Inflammatory macrophage (primary cell): ENCODE measurements around the gene GNG13.
"Not testable (repeated sequence)": the region's sequence is repeated elsewhere in the genome, so short reads cannot be mapped to it uniquely, and the experiment has no call there.

Source experiments
- DNase-seq, 2 donors: peaks; one replicate each; pipeline ENCODE4 v3.0.0-alpha.2; 2020 to 2022

GNG13 gene

DNA sequence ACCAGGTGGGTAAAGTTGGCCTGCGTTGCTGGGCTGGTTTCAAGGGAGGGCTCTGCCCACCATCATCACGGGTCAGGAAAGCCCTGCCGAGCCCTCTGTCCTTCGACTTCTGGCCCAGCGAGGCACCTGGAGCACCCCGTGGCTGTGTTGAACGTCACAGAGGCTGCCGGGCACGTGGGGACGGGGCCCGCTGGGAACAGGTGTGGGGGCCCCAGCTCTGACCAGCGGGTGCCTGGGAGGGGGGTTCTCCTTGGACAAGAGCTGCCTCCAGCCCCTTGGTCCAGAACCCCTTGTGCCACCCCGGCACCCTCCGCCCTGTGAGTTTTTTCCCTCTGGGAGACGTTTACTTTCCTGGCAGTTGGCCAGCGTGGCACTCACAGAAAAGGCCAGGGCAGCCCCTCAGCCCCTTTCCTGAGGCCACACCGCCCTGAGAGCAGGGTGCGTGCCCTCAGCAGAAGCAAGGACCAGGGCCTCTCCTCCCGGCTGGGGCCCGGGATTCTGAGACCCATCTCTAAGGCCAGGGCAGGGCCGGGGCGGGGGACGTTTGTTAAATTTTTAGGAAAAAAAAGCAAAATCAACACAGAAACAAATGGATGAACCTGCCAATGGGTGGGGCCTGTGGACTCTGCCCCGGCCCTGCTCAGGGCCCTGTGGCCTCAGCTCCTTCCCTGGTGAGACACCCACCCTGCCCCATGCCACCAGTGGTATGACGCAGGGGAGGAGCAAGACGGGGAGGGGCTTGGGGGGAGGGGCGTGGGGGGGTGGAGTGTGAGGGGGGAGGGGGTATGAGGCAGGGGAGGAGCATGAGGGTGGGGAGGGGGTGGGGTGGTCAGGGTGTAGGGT, 31.3 kb upstream of the GNG13 start:
- DNase-seq, result no peak

GRCh38 chr16:830871-831570, 30.5 kb upstream of the GNG13 start:
- DNase-seq, result no peak

GRCh38 chr16:830107-830870, 29.8 kb upstream of the GNG13 start:
- no peak for DNase-seq

GRCh38 chr16:828891-829290, 28.4 kb upstream of the GNG13 start:
- DNase-seq, result no peak

DNA sequence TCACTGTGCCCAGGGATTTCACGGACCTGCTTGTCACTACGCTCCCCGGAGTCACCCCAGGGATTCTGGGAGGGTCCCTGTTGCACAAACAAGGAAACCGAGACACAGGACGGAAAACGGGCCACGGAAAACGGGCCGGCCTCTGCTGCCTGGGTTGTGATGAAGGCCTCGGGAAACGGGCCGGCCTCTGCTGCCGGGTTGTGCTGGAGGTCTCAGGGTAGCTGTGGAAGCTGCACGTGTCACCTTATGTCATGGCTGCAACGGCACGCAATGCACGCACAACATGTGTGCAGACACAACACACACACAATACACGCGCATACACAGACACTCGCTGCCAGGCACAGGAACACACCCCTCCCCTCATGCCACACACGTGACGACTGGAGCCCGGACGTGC, 27.0 kb upstream of the GNG13 start:
- no peak for DNase-seq

GRCh38 chr16:825341-826061, 25.0 kb upstream of the GNG13 start:
- DNase-seq, result no peak

- DNase-seq, result no peak
Measured at GRCh38 chr16:824601-825000, 24.1 kb upstream of the GNG13 start.

- no peak for DNase-seq
Measured at GRCh38 chr16:824194-824593, 23.7 kb upstream of the GNG13 start.

DNA sequence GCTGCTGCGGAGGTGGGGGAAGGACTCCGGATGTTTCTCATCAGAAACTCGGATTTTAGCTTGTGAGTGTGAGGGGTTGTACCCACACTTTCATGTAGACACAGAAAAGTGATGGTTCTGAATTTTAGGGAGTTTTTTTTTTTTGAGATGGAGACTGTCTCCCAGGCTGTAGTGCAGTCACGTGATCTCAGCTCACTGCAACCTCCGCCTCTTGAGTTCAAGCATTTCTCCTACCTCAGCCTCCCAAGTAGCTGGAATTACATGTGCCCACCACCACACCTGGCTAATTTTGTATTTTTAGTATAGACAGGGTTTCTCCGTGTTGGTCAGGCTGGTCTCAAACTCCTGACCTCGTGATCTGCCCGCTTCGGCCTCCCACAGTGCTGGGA, 22.4 kb upstream of the GNG13 start:
- no peak for DNase-seq

GRCh38 chr16:822174-822908, 21.8 kb upstream of the GNG13 start:
- DNase-seq, result no peak

- no peak for DNase-seq
Measured at GRCh38 chr16:821751-822150, 21.2 kb upstream of the GNG13 start.

GRCh38 chr16:820748-821147, 20.2 kb upstream of the GNG13 start:
- no peak for DNase-seq

GRCh38 chr16:820044-820408, 19.5 kb upstream of the GNG13 start:
- DNase-seq, result not testable (repeated sequence)

GRCh38 chr16:819336-820043, 19.0 kb upstream of the GNG13 start:
- no peak for DNase-seq

- no peak for DNase-seq
Measured at GRCh38 chr16:818592-818991, 18.1 kb upstream of the GNG13 start.

GRCh38 chr16:818132-818531, 17.6 kb upstream of the GNG13 start:
- DNase-seq, result no peak

DNA sequence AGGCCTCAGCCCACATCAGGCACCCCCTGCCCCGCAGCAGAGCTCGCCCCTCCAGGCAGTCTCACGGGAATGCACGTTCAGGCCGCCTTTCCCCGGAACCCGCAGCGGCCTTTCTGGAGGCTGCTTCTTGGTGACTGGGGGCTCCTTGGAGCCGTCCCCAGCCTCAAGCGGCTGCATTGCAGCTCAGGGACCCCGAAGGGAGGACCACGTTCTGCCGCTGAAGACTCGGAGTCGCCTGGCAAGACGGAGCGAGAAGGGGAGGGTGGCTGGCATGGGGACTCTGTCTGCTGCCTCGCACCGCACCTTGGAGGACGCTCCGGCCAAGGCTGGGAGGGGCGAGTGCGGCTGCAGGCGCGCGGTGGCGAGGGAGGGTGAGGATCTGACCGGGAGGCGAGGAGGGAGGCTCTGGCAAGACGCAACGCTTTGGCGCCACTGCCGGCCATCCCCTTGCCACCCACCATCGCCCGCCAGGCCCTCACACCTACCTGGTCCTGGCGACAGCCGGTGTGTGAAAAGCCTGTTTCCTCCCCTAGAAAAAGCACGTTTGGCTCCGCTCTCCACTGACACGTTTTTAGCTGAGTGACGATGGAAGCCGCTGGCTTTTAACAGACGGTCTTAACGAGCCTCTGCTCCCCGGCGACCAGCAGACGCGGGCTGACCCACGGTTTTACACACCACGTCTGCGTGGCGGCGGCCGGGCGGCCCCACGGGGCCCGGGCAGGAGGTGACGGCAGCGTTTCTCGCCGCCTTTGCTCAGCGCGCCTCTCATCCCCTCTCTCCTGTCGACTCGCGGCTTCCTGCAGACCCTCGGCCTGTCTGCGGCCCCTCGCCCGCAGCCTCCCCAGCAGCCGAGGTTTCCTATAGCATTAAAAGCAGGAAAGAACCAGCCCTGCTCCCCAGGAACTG, 16.7 kb upstream of the GNG13 start:
- no peak for DNase-seq

GRCh38 chr16:815861-816260, 15.3 kb upstream of the GNG13 start:
- no peak for DNase-seq

DNA sequence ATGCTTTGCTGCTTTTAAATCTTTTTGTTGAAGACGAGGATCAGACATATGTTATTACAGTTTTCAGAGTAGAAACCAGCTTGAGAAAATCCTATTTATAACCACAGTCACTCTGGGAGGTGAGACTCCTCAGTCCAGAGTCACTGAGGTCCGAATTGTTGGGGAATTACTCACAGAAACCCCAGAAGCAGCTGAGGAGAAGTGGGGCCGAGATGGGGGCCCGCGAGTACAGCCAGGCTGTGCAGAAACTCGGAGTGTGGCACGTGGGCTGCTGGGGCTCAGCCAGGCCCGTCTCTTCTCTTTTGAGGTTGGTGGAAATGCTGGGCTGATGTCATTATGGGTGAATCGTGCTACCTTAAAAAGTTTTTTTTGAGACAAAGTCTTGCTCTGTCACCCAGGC, 14.4 kb upstream of the GNG13 start:
- no peak for DNase-seq

DNA sequence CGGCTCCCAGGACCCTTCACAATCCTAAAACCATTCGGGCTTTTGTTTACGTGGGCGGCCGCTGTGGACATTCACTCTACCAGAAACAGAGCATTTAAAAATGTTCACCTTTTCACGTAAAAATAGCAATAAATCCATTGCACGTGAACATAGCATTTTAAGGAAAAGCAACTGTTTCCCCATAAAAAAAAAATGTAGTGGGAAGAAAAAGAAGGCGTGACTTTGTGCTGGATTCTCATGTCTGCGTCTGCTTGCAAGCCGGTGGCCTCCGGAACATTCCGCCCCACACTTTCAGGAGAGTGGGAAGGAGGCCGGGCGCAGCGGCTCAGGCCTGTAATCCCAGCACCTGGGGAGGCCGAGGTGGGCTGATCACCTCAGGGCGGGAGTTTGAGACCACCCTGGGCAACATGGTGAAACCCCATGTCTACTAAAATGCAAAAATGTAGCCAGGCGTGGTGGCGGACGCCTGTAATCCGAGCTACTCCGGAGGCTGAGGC, 13.4 kb upstream of the GNG13 start:
- no peak for DNase-seq
